Gastrocnemius medialis (tissue), 4 donors: ENCODE results near the gene TMEM131L. TPM values are rescaled to one million over a fixed set of nuclear protein-coding genes. Genes with fewer than 3 reads are reported as not detected.
A peak's percentile ranks its signal among the peaks of the same experiment; 100 is the strongest.

Source experiments
- ATAC-seq, 2 donors: fragments of 150-250 bp; one replicate each; pipeline ENCODE4 v1.9.1; 2016
- DNase-seq, 2 donors: peaks; one replicate each; pipeline ENCODE4 v3.0.0-alpha.2; 2019
- H3K27ac ChIP-seq, 4 donors: fragments of 200-600 bp; sonication (generic); 1 replicate in 1 of 4; 2 replicates in 3 of 4; pipeline ENCODE4 v1.5.1; 2016 to 2018; ENCODE audit warnings: mild to moderate bottlenecking in 2 of 4, moderate library complexity in 1 of 4
- H3K27me3 ChIP-seq, 3 donors: fragments of 200-600 bp; sonication (generic) in 2 of 3; 1 replicate in 1 of 3; 2 replicates in 2 of 3; pipeline versions ENCODE4 v1.5.1 to v1.6.0; 2016 to 2019; ENCODE audit warnings: mild to moderate bottlenecking in 1 of 3, moderate library complexity in 1 of 3
- H3K36me3 ChIP-seq, 2 donors: fragments of 200-600 bp; sonication (generic) in 1 of 2; one replicate each; pipeline ENCODE4 v1.5.1; 2017 to 2018
- H3K4me1 ChIP-seq, 2 donors: fragments of 200-600 bp; sonication (generic) in 1 of 2; one replicate each; pipeline ENCODE4 v1.5.1; 2016 to 2017; ENCODE audit warnings: mild to moderate bottlenecking in 2 of 2
- H3K4me3 ChIP-seq, 4 donors: fragments of 200-600 bp; sonication (generic) in 3 of 4; 1 replicate in 1 of 4; 2 replicates in 3 of 4; pipeline ENCODE4 v1.5.1; 2016 to 2019; ENCODE audit warnings: mild to moderate bottlenecking in 2 of 4
- H3K9me3 ChIP-seq, 3 donors: fragments of 200-600 bp; sonication (generic) in 2 of 3; 1 replicate in 1 of 3; 2 replicates in 2 of 3; pipeline ENCODE4 v1.5.1; 2016 to 2019
- CTCF ChIP-seq, 5 experiments: fragments of 450-650 bp in 3 of 5; fragments of 200-600 bp in 2 of 5; sonication (generic) in 2 of 5; IDR thresholded peaks in 4 of 5; conservative IDR thresholded peaks in 1 of 5; 1 replicate in 4 of 5; 2 replicates in 1 of 5; pipeline ENCODE4 v1.5.1; 2016 to 2019; ENCODE audit warnings: antibody characterized with exemption in 5 of 5, mild to moderate bottlenecking in 3 of 5, moderate library complexity in 3 of 5
- POLR2A ChIP-seq, 2 donors: fragments of 450-650 bp; IDR thresholded peaks; one replicate each; pipeline ENCODE4 v1.6.1; 2017; ENCODE audit warnings: antibody characterized with exemption in 2 of 2, mild to moderate bottlenecking in 2 of 2, moderate library complexity in 2 of 2
- in situ Hi-C, 4 donors: fragments of 200-750 bp; cut with MboI; loops; one replicate each; pipeline versions ENCODE4 v1.15.0 to v1.8.0; 2017; ENCODE audit warnings: low sequenced_read_pairs in 4 of 4
- intact Hi-C: fragments of 100-400 bp; cut with DNase I; formaldehyde crosslinking; loops from one replicate; pipeline ENCODE4 v1.15.1; 2023; ENCODE audit warnings: low total_unique reads
- total RNA-seq, 4 donors: library from RNA; depleted of rRNA; stranded (reverse); fragments of >200 nt; gene quantifications; one replicate each; pipeline versions ENCODE4 v1.1.0 to v1.2.3, GENCODE V29; 2016

TMEM131L gene
- total RNA-seq, 4 donors from 2014 or later, result 4.6 to 21.4 (median 9.5) TPM

DNA sequence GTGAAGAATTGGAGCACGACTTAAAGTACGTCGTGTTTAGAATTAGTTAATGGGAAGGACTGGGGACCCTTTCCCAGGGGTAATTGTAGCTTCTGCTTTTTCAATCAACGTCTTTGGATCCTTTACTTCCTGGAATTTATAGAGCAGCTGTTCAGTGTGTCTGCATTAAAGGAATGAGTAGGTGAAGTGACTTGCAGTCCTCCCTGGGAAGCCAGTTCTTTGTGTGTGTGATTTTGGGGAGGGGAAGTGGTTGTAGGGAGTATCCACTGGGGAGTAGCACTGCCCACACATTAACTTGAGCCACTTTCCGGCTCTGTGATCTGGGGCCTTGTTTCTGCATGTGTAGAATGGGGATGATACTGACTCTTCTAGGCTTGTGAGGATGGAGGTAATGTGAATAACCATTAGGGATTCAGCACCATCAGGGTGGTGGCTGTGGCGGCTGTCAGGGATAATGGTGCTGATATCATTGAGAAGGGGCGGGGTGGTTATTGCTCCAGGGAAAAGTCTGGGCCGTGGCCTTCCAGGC is 54.7 kb downstream of the TMEM131L start:
- H3K4me3 ChIP-seq, result no peak overlapping the region
- H3K27me3 ChIP-seq, result no peaks in the 10 kb centered on the region
- no peaks in the 10 kb centered on the region for H3K36me3 ChIP-seq
- in situ Hi-C loops, result no loop called here
- peak overlapping the region; percentile 33 to 78 (median 68) for H3K27ac ChIP-seq
- TF ChIP-seq CTCF (IDR thresholded peaks at IDR 0.05 in 4 of 5, conservative IDR thresholded peaks at IDR 0.05 in 1 of 5), result no peak
- no peak for TF ChIP-seq POLR2A (IDR thresholded peaks at IDR 0.05)
- intact Hi-C loops, result no loop called here
- peaks cover 54 to 59% of the 10 kb centered on the region in 2 donors for H3K4me1 ChIP-seq
- H3K9me3 ChIP-seq, result no peaks in the 10 kb centered on the region
- ATAC-seq, result no peak
- DNase-seq, result no peak

DNA sequence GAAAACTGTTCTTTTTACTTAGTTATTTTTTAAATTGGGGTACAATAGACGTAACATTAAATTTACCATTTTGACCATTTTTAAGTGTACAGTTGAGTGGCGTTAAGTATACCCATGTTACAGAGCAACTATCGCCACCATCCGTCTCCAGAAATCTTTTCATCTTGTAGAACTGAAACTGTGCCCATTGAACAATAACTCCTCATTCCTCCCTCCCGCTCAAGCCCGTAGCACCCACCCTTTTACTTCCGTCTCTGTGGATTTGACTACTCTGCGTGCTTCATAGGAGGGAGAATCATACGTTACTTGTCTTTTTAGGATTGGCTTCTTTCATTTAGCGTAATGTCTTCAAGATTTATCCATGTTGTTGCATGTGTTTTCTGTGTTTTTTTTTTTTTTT is 55.3 kb downstream of the TMEM131L start:
- ATAC-seq (no peak), DNase-seq (no peak)
- Histone ChIP-seq H3K4me3 (no peak overlapping the region), H3K9me3 (no peaks in the 10 kb centered on the region), H3K36me3 (no peaks in the 10 kb centered on the region), H3K27me3 (no peaks in the 10 kb centered on the region), H3K27ac (peak overlapping the region in 3 of 4 donors; percentile 60 to 76 (median 63)), H3K4me1 (peaks cover 54 to 62% of the 10 kb centered on the region in 2 donors)
- in situ Hi-C loops (no loop called here), intact Hi-C loops (no loop called here)
- no peak for TF ChIP-seq POLR2A (IDR thresholded peaks at IDR 0.05)
- no peak for TF ChIP-seq CTCF (IDR thresholded peaks at IDR 0.05 in 4 of 5, conservative IDR thresholded peaks at IDR 0.05 in 1 of 5)

DNA sequence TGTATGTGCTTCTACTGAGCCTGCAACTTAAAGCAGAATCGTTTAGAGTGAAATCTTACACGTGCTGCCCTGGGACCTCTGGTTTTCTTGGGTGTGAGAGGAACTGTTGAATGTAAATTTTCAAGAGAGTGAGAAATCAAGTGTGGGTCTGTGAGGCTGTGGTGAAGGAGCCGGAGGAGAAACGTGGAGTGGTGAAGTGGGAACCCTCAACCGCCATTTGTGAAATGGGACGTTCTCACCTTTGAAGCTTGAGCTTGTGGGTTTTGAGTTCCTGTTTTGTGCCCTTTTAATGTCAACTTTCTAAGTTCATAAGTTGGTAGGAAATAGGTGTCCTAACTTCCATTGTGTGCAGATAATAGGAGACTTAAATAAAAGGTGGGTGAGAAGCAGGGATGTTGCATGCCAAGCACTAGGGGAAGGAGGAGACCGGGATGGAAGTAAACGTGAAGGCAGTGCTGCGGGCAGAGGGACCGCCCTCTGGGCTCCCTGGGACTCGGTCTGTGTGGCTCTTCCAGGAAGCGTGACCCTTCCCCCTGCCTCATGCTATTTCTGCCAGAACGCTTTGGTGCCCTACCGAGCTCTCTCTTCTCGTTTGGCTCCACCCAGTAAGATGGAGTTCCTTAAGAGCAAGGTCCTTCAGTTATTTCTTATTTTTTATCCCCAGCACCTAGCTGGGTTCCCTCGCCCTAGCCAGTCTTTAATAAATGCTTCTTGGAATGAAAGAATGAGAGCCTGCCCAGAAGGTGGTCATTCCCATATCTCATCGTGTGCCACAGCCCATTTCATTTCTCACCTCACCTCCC is 56.0 kb downstream of the TMEM131L start:
- Histone ChIP-seq H3K27me3 (no peaks in the 10 kb centered on the region), H3K4me1 (peaks cover 54 to 65% of the 10 kb centered on the region in 2 donors), H3K36me3 (no peaks in the 10 kb centered on the region), H3K27ac (peak overlapping the region in 3 of 4 donors; percentile 40 to 76 (median 63)), H3K4me3 (no peak overlapping the region), H3K9me3 (no peaks in the 10 kb centered on the region)
- DNase-seq (no peak), ATAC-seq (no peak)
- in situ Hi-C loops (no loop called here), intact Hi-C loops (no loop called here)
- TF ChIP-seq POLR2A (IDR thresholded peaks at IDR 0.05) (no peak), CTCF (IDR thresholded peaks at IDR 0.05 in 4 of 5, conservative IDR thresholded peaks at IDR 0.05 in 1 of 5) (no peak)

- H3K36me3 ChIP-seq, result no peaks in the 10 kb centered on the region
- no peak overlapping the region for H3K4me3 ChIP-seq
- no peak for DNase-seq
- intact Hi-C loops, result no loop called here
- H3K27me3 ChIP-seq, result no peaks in the 10 kb centered on the region
- no peak for ATAC-seq
- peak overlapping the region in 3 of 4 donors; percentile 40 to 76 (median 63) for H3K27ac ChIP-seq
- H3K4me1 ChIP-seq, result peaks cover 48 to 60% of the 10 kb centered on the region in 2 donors
- no peaks in the 10 kb centered on the region for H3K9me3 ChIP-seq
- in situ Hi-C loops, result no loop called here
- no peak for TF ChIP-seq POLR2A (IDR thresholded peaks at IDR 0.05)
- no peak for TF ChIP-seq CTCF (IDR thresholded peaks at IDR 0.05 in 4 of 5, conservative IDR thresholded peaks at IDR 0.05 in 1 of 5)
Measured at GRCh38 chr4:153522802-153523094, 56.6 kb downstream of the TMEM131L start.
